Keratinocyte (primary cell): ENCODE measurements around the gene CACHD1. TPM values are rescaled to one million over a fixed set of nuclear protein-coding genes. Genes with fewer than 3 reads are reported as not detected.

Experiments used
- DNase-seq: peaks from one replicate; pipeline ENCODE4 v3.0.0-alpha.2; 2011; ENCODE audit warnings: low read depth, missing footprints, low spot score
- FAIRE-seq: peaks from 2 replicates; lab custom pipeline; 2011; peaks lifted over from hg19 to GRCh38; lab: Jason Lieb, UNC
- H2AFZ ChIP-seq: 2 replicates; pipeline ENCODE4 v1.6.0; 2012; ENCODE audit warnings: low read length, control low read depth, inconsistent platforms; ENCODE audit not compliant: control insufficient read depth
- H3K27ac ChIP-seq: 2 replicates; pipeline ENCODE4 v1.5.1; 2011; ENCODE audit warnings: low read length; ENCODE audit not compliant: control insufficient read depth, insufficient read depth
- H3K27me3 ChIP-seq: 3 replicates; pipeline ENCODE4 v1.6.0; 2011; ENCODE audit warnings: low read length; ENCODE audit not compliant: control insufficient read depth, insufficient read depth; ENCODE audit errors: extremely low read depth
- H3K36me3 ChIP-seq, 2 experiments: 2 replicates in 1 of 2; 3 replicates in 1 of 2; pipeline ENCODE4 v1.5.1; 2011; ENCODE audit warnings: low read length in 2 of 2, mild to moderate bottlenecking in 1 of 2; ENCODE audit not compliant: control insufficient read depth in 2 of 2, insufficient read depth in 2 of 2; ENCODE audit errors: extremely low read depth in 1 of 2
- H3K4me1 ChIP-seq: 3 replicates; pipeline ENCODE4 v1.5.1; 2011; ENCODE audit warnings: low read length; ENCODE audit not compliant: control insufficient read depth, insufficient read depth; ENCODE audit errors: extremely low read depth
- H3K4me2 ChIP-seq: 3 replicates; pipeline ENCODE4 v1.6.0; 2011; ENCODE audit warnings: low read depth, low read length; ENCODE audit not compliant: control insufficient read depth, insufficient read depth; ENCODE audit errors: extremely low read depth
- H3K4me3 ChIP-seq, 3 experiments: fragments of 200-600 bp in 1 of 3; sonication (generic) in 1 of 3; 2 replicates in 2 of 3; 3 replicates in 1 of 3; pipeline ENCODE4 v1.5.1; 2011 to 2016; ENCODE audit warnings: low read length in 3 of 3, mild to moderate bottlenecking in 3 of 3, control low read depth in 2 of 3, inconsistent platforms in 1 of 3, low read depth in 1 of 3, mixed read lengths in 1 of 3, mixed run types in 1 of 3, moderate library complexity in 1 of 3; ENCODE audit not compliant: control insufficient read depth in 2 of 3, insufficient read depth in 2 of 3; ENCODE audit errors: extremely low read depth in 1 of 3
- H3K79me2 ChIP-seq: 2 replicates; pipeline ENCODE4 v1.6.0; 2012; ENCODE audit warnings: low read length; ENCODE audit not compliant: control insufficient read depth, insufficient read depth
- H3K9ac ChIP-seq: 3 replicates; pipeline ENCODE4 v1.6.0; 2011; ENCODE audit warnings: low read length; ENCODE audit not compliant: control insufficient read depth, insufficient read depth; ENCODE audit errors: extremely low read depth
- H3K9me1 ChIP-seq: 3 replicates; pipeline ENCODE4 v1.6.0; 2011; ENCODE audit warnings: low read length; ENCODE audit not compliant: control insufficient read depth, insufficient read depth; ENCODE audit errors: extremely low read depth
- H3K9me3 ChIP-seq: 2 replicates; pipeline ENCODE4 v1.5.1; 2012; ENCODE audit warnings: low read depth, low read length; ENCODE audit not compliant: control insufficient read depth
- H4K20me1 ChIP-seq: 3 replicates; pipeline ENCODE4 v1.6.0; 2011; ENCODE audit warnings: low read length; ENCODE audit not compliant: control insufficient read depth, insufficient read depth; ENCODE audit errors: extremely low read depth
- EZH2 ChIP-seq: IDR thresholded peaks from one replicate; pipeline ENCODE4 v1.6.1; 2012; ENCODE audit warnings: inconsistent platforms, mild to moderate bottlenecking, low read length, moderate library complexity
- dilution Hi-C: fragments of 300-500 bp; cut with MboI; formaldehyde crosslinking; loops from one replicate; pipeline ENCODE4 v1.7.0; 2020; ENCODE audit warnings: low sequenced_read_pairs; ENCODE audit not compliant: extremely low pct_ligation_motif_present
- polyA plus RNA-seq, 5 experiments: library from polyadenylated mRNA; depleted of rRNA in 3 of 5; stranded (reverse) in 3 of 5; stranded (forward) in 1 of 5; unstranded in 1 of 5; fragments of >200 nt; gene quantifications; 1 replicate in 1 of 5; 2 replicates in 3 of 5; 3 replicates in 1 of 5; pipeline versions ENCODE4 v1.2.1 to v1.2.3, GENCODE V29; 2011 to 2012; ENCODE audit warnings: missing spikeins in 2 of 5, low read depth in 1 of 5, low replicate concordance in 1 of 5
- TF ChIP-seq, protein P1 (sequence below), 3 experiments: IDR thresholded peaks in 1 of 3; conservative IDR thresholded peaks in 1 of 3; optimal IDR thresholded peaks in 1 of 3; 2 replicates in 2 of 3; 3 replicates in 1 of 3; pipeline versions ENCODE3 to v1.5.1; 2011; ENCODE audit warnings: low read length in 3 of 3, mild to moderate bottlenecking in 3 of 3, moderate library complexity in 2 of 3, control low read depth in 1 of 3, inconsistent platforms in 1 of 3; ENCODE audit not compliant: insufficient read depth in 2 of 3; ENCODE audit errors: extremely low read depth in 1 of 3

The CACHD1 gene
- polyA plus RNA-seq, 1 donor (not counting 4 experiments of a cell fraction or from before 2014, with no cell fraction given) = 2.4 TPM

DNA sequence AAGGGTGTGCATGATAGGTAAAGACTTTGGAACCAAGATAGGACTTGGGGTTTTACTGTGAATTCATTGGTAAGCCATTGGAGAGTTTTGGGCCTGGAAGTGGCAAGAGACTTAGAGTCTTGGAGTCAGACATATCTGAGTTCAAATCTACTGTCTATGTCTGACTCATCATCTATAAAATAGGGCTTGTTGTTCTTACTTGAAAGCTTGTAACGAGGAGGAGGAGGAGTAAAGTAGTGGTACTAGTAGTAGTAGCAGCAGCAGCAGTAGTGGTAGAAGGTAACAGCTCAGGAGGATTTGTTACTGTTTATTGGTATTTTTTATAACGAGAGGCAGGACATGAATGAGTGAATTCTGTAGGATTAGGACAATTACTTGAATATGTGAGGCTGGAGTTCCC lies 62.7 kb downstream of the CACHD1 start:
- dilution Hi-C loops = no loop called here
- H3K9me3 ChIP-seq = no peaks in the 10 kb centered on the region
- no peaks in the 10 kb centered on the region for H4K20me1 ChIP-seq
- no peaks in the 10 kb centered on the region for H3K4me1 ChIP-seq
- H3K27me3 ChIP-seq = no peaks in the 10 kb centered on the region
- FAIRE-seq (no peak), DNase-seq (no peak)
- no peak overlapping the region for H2AFZ ChIP-seq
- no peaks in the 10 kb centered on the region for H3K79me2 ChIP-seq
- H3K9ac ChIP-seq = no peak overlapping the region
- TF ChIP-seq, protein P1, sequence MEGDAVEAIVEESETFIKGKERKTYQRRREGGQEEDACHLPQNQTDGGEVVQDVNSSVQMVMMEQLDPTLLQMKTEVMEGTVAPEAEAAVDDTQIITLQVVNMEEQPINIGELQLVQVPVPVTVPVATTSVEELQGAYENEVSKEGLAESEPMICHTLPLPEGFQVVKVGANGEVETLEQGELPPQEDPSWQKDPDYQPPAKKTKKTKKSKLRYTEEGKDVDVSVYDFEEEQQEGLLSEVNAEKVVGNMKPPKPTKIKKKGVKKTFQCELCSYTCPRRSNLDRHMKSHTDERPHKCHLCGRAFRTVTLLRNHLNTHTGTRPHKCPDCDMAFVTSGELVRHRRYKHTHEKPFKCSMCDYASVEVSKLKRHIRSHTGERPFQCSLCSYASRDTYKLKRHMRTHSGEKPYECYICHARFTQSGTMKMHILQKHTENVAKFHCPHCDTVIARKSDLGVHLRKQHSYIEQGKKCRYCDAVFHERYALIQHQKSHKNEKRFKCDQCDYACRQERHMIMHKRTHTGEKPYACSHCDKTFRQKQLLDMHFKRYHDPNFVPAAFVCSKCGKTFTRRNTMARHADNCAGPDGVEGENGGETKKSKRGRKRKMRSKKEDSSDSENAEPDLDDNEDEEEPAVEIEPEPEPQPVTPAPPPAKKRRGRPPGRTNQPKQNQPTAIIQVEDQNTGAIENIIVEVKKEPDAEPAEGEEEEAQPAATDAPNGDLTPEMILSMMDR (optimal IDR thresholded peaks at IDR 0.05 in 1 of 3, IDR thresholded peaks at IDR 0.05 in 1 of 3, conservative IDR thresholded peaks at IDR 0.05 in 1 of 3; ENCODE audit: extremely low read depth in 1 of 3, insufficient read depth in 2 of 3, low read length in 3 of 3) = no peak
- no peak for TF ChIP-seq EZH2
- no peak overlapping the region for H3K27ac ChIP-seq
- H3K4me2 ChIP-seq = no peak overlapping the region
- no peak overlapping the region for H3K4me3 ChIP-seq
- H3K36me3 ChIP-seq = no peaks in the 10 kb centered on the region
- H3K9me1 ChIP-seq = no peaks in the 10 kb centered on the region

DNA sequence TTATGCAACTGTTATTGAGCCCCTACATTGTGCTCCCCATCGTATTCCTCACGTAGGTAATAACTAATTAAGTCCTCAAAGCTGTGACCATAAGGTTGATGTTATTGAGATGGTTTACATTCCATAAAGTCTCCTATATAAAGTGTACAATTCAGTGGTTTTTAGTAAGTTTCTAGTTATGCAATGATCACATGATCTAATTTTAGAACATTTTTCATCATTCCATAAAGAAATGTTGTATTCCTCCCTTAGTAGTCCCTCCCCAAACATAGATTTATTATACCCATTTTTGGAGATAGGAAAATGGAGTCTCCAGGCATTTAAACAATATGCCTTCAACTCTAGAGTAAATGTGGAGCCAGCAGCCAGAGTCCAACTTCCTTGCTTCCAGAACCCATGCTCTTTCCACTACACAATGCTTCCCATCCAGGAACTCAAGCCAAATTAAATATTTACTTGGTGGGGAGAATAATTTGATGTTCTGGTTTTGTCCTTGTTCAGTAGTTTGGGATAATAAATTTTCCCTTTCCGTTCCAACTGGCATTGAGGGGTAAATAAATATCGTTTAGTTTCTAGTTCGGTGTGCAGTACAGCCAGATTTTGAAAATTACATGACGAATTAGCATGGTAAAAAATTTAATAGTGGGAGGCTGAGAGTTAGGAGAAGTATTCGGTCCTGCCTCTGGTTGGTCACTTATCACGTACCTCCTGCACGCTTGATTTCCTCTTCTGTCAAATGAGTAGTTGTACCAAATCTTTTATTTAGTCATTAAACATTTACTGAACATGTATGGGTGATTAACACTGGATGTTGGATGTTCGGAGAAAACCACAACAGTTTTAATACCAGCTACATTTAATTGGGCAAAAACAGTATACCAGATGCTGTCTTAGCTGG lies 66.3 kb downstream of the CACHD1 start:
- Histone ChIP-seq H3K9me1 (no peaks in the 10 kb centered on the region), H3K4me1 (no peaks in the 10 kb centered on the region), H2AFZ (no peak overlapping the region), H3K36me3 (no peaks in the 10 kb centered on the region), H3K4me2 (no peak overlapping the region), H3K9me3 (no peaks in the 10 kb centered on the region), H3K27ac (no peak overlapping the region), H3K27me3 (no peaks in the 10 kb centered on the region), H3K4me3 (no peak overlapping the region), H4K20me1 (no peaks in the 10 kb centered on the region), H3K79me2 (no peaks in the 10 kb centered on the region), H3K9ac (no peak overlapping the region)
- dilution Hi-C loops = no loop called here
- TF ChIP-seq, protein P1 (optimal IDR thresholded peaks at IDR 0.05 in 1 of 3, IDR thresholded peaks at IDR 0.05 in 1 of 3, conservative IDR thresholded peaks at IDR 0.05 in 1 of 3; ENCODE audit: extremely low read depth in 1 of 3, insufficient read depth in 2 of 3, low read length in 3 of 3) = no peak
- TF ChIP-seq EZH2 = no peak
- no peak for FAIRE-seq
- DNase-seq = no peak
